ENCODE data around the gene TRAF3IP1.
"Not testable (repeated sequence)": the region's sequence is repeated elsewhere in the genome, so short reads cannot be mapped to it uniquely, and the experiment has no call there.

Gene TRAF3IP1

DNA sequence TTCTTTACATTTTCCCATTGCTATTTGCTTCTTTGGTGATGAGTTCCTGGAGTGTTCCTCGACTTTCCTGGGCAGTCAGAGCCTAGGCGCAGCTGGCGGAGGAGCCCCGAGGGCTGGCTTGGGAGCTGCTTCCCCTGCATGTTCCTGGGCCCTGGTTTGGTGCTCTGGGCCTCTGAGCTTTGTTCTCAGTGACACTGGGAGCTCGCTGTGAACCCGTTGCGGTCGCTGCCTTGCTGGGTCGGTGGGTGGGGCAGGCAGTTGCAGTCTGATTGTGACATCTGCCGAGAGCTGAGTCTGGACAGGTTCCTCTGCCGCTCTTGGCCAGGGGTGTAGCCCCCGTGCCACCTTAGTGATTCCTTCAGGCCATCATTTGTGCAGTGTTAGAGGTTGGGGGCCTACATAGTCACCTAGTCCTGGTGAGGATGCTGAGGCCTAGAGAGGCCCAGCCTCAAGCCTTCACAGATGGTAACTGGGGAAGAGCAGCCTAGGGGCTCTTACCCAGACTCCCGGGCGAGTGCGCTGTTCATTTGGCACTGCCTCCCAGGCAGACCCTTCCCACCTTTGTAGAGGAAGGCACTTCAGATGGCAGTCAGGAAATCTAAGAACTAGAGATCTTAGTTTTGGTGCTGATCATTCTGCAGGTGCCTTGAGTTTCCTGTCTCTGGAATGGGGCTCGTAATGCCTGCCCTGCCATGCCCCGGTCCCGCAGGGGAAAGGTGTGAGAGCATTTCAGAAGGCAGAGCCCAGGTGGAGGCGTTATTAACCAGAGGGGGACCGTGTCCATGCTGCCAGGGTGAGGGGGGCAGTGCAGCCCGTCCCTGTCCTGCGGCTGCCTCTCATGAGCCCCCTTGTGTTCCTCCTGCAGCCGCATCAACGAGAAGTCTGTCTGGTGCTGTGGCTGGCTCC is 114.8 kb downstream of the TRAF3IP1 start:
- Histone ChIP-seq H3K27ac (peak overlapping the region in 4 of 21 experiments; percentile 14 to 67 (median 54)), H3K4me3 (no peak overlapping the region)

- Histone ChIP-seq H3K4me3 (no peak overlapping the region), H3K27ac (peak overlapping the region in 1 of 21 experiments; percentile 27)
These were observed 115.4 kb downstream of the TRAF3IP1 start for GRCh38 chr2:238435752-238436096.

DNA sequence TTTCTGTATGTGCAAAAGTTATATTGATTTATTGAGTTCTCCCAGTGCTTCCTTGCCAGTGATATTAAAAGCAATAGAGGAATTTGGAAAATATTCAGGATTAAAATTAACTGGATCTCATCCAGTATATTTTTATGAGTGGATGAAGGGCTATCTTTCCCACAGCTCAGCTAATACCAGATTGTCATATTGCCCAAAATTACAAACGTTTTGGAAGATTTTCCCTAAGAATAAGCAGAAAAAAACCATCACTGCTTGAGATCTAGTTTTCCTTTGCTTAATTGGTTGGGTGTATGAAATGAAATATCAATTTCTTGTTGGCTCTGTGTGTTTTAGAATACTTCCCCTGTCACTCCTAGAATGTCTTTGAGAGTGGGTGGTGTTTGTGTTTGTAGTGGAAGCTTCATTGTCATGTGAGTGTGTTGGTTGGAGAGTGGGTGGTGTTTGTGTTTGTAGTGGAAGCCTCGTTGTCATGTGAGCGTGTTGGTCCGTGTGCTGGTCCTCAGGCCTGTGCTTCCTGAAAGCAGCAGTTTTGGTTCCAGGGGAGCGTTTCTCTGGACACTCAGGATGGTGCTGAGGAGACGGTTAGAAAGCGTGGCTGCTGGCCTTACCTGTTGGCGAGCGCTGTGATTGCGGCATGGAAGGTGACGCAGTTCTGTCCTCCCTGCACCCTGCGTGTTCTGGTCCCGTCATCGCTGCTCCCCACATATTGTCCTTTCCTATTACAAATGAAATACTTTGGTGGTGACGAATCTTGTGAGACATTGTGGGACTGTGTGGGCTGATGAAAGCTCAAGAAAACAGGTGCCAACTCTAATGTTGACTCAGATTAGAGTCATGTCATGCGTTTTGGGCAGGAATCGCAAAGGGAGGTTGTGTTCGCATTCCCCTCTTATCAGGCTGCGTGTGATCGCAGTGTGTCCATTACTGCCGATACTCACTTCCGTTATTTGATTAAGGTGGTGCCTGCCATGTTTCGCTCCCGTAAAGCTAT is 118.8 kb downstream of the TRAF3IP1 start:
- no peak overlapping the region for H3K4me3 ChIP-seq
- peak overlapping the region in 10 of 21 experiments; percentile 0 to 68 (median 45) for H3K27ac ChIP-seq

- Histone ChIP-seq H3K4me3 (no peak overlapping the region), H3K27ac (peak overlapping the region in 7 of 21 experiments; percentile 5 to 58 (median 28))
These were observed 119.6 kb downstream of the TRAF3IP1 start for GRCh38 chr2:238439917-238440316.

- Histone ChIP-seq H3K4me3 (no peak overlapping the region), H3K27ac (peak overlapping the region in 6 of 21 experiments; percentile 5 to 50 (median 22))
These were observed 120.0 kb downstream of the TRAF3IP1 start for GRCh38 chr2:238440331-238440730.

DNA sequence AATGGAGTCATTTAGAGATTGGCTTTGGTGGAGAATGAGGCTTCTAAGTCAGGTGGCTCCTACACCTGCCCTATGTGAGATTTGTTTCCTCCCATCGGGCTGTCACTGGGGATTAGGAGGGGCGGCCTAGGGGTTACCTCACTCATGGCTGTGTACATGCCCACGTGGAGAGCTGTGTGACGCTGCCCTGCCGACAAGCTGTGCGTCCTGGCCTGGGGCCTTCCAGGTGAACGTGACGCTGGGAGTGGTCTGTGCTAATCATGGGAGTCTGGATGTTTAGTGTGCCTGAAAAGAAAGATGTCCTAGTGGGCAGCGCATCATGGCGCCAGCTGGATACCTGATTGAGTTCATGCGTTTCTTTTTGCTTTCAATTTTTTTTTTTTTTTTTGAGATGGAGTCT is 120.4 kb downstream of the TRAF3IP1 start:
- Histone ChIP-seq H3K27ac (peak overlapping the region in 2 of 21 experiments; percentile 28 to 34), H3K4me3 (no peak overlapping the region)

GRCh38 chr2:238441262-238442114 is 121.2 kb downstream of the TRAF3IP1 start:
- H3K4me3 ChIP-seq, result no peak overlapping the region
- peak overlapping the region in 1 of 21 experiments; percentile 28 for H3K27ac ChIP-seq

DNA sequence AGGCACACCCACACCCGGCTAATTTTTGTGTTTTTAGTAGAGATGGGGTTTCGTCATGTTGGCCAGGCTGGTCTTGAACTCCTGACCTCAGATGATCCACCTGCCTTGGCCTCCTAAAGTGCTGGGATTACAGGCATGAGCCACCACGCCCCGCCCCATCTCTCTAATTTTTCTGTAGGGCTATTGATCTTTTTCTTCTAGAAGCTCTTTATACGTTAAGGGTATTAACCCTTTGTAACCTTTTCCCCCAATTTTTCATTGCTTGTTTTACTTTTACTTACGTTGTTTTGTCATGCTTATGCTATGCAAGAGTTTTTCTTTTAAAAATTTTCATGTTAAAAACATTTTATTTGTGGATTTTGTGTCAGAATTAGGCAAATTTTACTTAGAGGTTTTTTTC is 121.9 kb downstream of the TRAF3IP1 start:
- H3K27ac ChIP-seq, H3K4me3 ChIP-seq: not testable (repeated sequence)

DNA sequence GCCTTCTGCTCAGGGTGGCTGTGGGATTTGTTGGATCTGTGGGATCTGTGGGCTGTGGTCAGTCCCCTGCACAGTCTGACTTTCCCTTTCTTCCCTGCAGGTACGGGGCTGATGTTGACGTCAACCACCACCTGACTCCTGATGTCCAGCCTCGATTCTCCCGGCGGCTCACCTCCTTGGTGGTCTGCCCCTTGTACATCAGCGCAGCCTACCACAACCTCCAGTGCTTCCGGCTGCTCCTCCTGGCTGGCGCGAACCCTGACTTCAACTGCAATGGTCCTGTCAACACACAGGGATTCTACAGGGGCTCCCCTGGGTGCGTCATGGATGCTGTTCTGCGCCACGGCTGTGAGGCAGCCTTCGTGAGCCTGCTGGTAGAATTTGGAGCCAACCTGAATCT is 123.9 kb downstream of the TRAF3IP1 start:
- no peak overlapping the region for H3K27ac ChIP-seq
- H3K4me3 ChIP-seq, result no peak overlapping the region

- H3K4me3 ChIP-seq, result no peak overlapping the region
- no peak overlapping the region for H3K27ac ChIP-seq
These were observed 125.3 kb downstream of the TRAF3IP1 start for GRCh38 chr2:238445409-238446190.

GRCh38 chr2:238446371-238446770 is 126.1 kb downstream of the TRAF3IP1 start:
- no peak overlapping the region for H3K27ac ChIP-seq
- no peak overlapping the region for H3K4me3 ChIP-seq

DNA sequence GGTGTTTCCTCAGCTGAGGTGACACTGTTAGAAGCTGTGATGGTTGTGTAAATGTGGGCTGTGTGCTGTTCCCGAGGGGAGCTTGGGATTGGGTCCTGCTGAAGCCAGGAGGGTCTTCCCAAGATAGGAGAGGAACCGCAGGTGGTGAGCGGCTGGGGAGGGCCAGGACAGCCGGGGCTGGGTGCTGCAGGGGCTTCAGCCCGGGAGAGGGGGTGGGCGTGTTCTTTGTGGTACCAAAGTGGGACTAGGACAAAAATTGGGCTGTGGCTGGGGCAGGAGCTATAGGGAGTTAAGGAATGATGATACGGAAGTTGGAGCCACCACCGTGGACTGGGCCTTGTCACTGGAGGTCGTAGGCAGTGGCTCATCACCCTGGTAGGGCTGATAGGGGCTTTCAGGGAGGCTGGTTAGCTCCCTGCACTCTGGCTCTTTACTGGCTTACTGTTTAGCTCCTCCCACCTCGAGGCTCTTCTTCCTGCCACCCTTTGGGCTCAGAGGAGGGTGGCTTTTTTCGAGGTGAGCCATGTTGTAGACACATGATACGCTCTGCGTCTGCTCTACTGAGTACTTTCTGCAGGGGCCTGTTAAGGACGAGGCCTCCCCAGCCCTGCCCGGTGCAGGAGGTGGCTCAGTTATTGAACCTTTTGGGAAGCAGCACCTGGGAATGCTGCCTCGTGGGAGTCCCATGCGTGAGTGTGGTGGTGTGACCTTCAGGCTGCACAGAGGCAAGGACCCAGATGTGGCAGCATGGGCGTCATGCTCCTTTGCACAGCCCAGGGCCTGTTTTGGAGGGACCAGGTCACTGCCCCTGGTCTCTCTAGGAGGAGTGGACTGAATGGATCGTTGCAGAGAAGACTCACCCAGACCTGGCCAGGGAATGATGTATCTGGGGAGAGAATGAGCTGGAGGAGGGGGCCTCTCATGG is 128.0 kb downstream of the TRAF3IP1 start:
- peak overlapping the region in 2 of 21 experiments; percentile 7 to 61 for H3K27ac ChIP-seq

DNA sequence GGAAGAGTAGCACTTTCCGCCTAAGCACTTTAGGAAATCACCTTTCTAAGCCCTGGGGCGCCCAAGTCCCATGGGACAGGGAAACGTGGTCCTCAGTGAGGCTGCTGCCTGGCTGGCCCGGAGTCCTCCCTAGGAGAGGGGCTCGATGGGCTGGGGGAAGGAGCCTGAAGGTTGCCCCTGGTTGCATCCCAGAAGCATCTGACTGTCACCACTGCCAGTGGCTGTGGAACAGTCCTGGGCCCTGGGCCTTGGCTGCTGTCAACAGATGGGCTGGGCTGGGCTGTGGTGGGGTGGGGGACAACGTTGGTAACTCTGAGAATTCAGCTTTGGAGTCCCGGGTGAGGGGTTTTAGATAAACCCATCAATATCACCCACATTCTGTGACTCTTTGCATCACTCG is 128.9 kb downstream of the TRAF3IP1 start:
- Histone ChIP-seq H3K4me3 (no peak overlapping the region), H3K27ac (peak overlapping the region in 4 of 21 experiments; percentile 7 to 61 (median 34))

More for the DNA sequence above, 128.0 kb downstream of the TRAF3IP1 start:
- H3K4me3 ChIP-seq, result no peak overlapping the region

DNA sequence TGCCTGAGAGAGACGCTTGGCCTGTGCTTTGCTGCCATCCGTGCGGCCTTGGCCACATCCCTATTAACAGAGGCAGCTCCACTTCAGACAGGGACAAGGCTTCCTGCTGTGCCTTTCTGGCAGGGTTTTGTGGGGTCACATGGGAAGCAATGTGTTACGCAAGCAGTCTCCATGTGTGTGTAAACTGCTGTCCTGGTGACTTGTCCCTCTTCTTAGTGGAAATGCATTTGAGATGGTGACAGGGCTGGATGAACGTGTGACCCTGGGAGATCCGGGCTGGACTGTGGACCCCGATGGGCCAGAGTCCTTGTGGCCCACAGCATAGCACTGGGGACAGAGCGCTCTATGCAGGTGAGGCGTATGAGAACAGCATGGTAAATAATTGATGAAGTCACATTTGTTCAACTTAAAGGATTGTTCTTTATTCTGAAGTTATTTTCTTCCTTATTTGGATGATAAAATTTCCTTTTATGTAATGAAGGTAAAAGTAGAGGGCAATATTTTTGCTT is 129.6 kb downstream of the TRAF3IP1 start:
- Histone ChIP-seq H3K4me3 (no peak overlapping the region), H3K27ac (peak overlapping the region in 1 of 21 experiments; percentile 35)

DNA sequence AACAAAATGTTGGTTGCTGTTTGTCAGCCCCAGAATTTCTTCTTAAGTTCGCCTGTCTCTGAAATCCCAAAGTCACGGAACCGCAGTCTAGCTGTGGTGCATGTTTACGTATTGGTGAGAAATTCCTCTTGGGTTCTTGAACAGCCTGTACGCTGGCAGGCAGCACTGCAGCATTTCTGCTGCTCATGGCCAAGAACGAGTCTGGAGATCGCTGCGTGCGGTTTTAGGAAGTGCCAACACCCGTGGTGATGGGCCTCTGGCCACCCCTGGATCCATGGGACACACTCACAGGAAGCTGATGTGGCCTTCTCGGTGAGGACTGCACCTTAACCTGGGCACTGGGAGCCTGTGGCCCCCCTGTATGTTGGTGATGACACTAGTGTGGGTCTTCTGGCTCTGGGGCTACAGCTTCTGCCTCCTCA is 130.1 kb downstream of the TRAF3IP1 start:
- H3K4me3 ChIP-seq, result no peak overlapping the region

More for the DNA sequence above, 130.1 kb downstream of the TRAF3IP1 start:
- H3K27ac ChIP-seq, result peak overlapping the region in 2 of 21 experiments; percentile 35 to 55

All from skin epidermis (tissue), 12 donors.